Fibroblast of lung (primary cell): ENCODE measurements around the gene TMEM125. TPM values are rescaled to one million over a fixed set of nuclear protein-coding genes. Genes with fewer than 3 reads are reported as not detected.

Experiments used
- DNase-seq, 2 donors: peaks; one replicate each; pipeline versions ENCODE4 v3.0.0 to v3.0.0-alpha.2; 2010; ENCODE audit warnings: low read depth in 2 of 2
- H2AFZ ChIP-seq: 2 replicates; pipeline ENCODE4 v1.5.1; 2012; ENCODE audit warnings: low read length, control low read depth, inconsistent platforms
- H3K27ac ChIP-seq: 2 replicates; pipeline ENCODE4 v1.5.1; 2011; ENCODE audit warnings: low read length, control low read depth; ENCODE audit not compliant: insufficient read depth
- H3K27me3 ChIP-seq: 2 replicates; pipeline ENCODE4 v1.5.1; 2011; ENCODE audit warnings: mild to moderate bottlenecking, low read length; ENCODE audit not compliant: control insufficient read depth, insufficient read depth
- H3K36me3 ChIP-seq: 2 replicates; pipeline ENCODE4 v1.5.1; 2011; ENCODE audit warnings: low read length; ENCODE audit not compliant: control insufficient read depth, insufficient read depth
- H3K4me1 ChIP-seq: 2 replicates; pipeline ENCODE4 v1.5.1; 2011; ENCODE audit warnings: low read length; ENCODE audit not compliant: control insufficient read depth, insufficient read depth; ENCODE audit errors: extremely low read depth
- H3K4me2 ChIP-seq: 2 replicates; pipeline ENCODE4 v1.5.1; 2011; ENCODE audit warnings: low read length, control low read depth; ENCODE audit not compliant: insufficient read depth; ENCODE audit errors: extremely low read depth
- H3K4me3 ChIP-seq, 4 experiments: fragments of 200-600 bp in 1 of 4; sonication (generic) in 1 of 4; replicated peaks in 1 of 4; 2 replicates each; pipeline ENCODE4 v1.5.1; 2011 to 2016; ENCODE audit warnings: low read length in 4 of 4, low read depth in 3 of 4, mild to moderate bottlenecking in 3 of 4, control low read depth in 2 of 4, inconsistent platforms in 1 of 4, mixed read lengths in 1 of 4; ENCODE audit not compliant: insufficient read depth in 1 of 4; ENCODE audit errors: control extremely low read depth in 1 of 4
- H3K79me2 ChIP-seq: 2 replicates; pipeline ENCODE4 v1.5.1; 2012; ENCODE audit warnings: mild to moderate bottlenecking, low read length, inconsistent platforms; ENCODE audit not compliant: control insufficient read depth, insufficient read depth
- H3K9ac ChIP-seq: 2 replicates; pipeline ENCODE4 v1.5.1; 2011; ENCODE audit warnings: mild to moderate bottlenecking, low read length, control low read depth; ENCODE audit not compliant: insufficient read depth
- H3K9me3 ChIP-seq: 2 replicates; pipeline ENCODE4 v1.5.1; 2012; ENCODE audit warnings: low read depth, low read length; ENCODE audit not compliant: control insufficient read depth, insufficient read depth
- H4K20me1 ChIP-seq: 2 replicates; pipeline ENCODE4 v1.5.1; 2011; ENCODE audit warnings: low read length; ENCODE audit not compliant: control insufficient read depth, insufficient read depth; ENCODE audit errors: extremely low read depth
- CTCF ChIP-seq, 2 donors: IDR thresholded peaks in 1 of 2; conservative IDR thresholded peaks in 1 of 2; 1 replicate in 1 of 2; 2 replicates in 1 of 2; pipeline ENCODE4 v1.5.1; 2011 to 2012; ENCODE audit warnings: low read length in 2 of 2, control low read depth in 1 of 2, inconsistent platforms in 1 of 2, low read depth in 1 of 2, mild to moderate bottlenecking in 1 of 2
- EZH2 ChIP-seq: IDR thresholded peaks from 2 replicates; pipeline ENCODE4 v1.5.1; 2012; ENCODE audit warnings: low read length, control low read depth, mild to moderate bottlenecking; ENCODE audit errors: missing control alignments
- polyA plus RNA-seq, 2 donors: library from polyadenylated mRNA; depleted of rRNA in 1 of 2; stranded (reverse) in 1 of 2; unstranded in 1 of 2; fragments of >200 nt; gene quantifications; 2 replicates each; pipeline ENCODE4 v1.2.1, GENCODE V29; 2011 to 2012; ENCODE audit warnings: missing spikeins in 1 of 2
- total RNA-seq: library from RNA; depleted of rRNA; stranded (reverse); fragments of >200 nt; gene quantifications from 2 replicates; pipeline ENCODE4 v1.2.1, GENCODE V29; 2014

TMEM125 gene
- total and polyA plus RNA-seq, 2 donors (not counting 1 experiment from before 2014, with no cell fraction given), result 0.03 TPM; not detected in 1

DNA sequence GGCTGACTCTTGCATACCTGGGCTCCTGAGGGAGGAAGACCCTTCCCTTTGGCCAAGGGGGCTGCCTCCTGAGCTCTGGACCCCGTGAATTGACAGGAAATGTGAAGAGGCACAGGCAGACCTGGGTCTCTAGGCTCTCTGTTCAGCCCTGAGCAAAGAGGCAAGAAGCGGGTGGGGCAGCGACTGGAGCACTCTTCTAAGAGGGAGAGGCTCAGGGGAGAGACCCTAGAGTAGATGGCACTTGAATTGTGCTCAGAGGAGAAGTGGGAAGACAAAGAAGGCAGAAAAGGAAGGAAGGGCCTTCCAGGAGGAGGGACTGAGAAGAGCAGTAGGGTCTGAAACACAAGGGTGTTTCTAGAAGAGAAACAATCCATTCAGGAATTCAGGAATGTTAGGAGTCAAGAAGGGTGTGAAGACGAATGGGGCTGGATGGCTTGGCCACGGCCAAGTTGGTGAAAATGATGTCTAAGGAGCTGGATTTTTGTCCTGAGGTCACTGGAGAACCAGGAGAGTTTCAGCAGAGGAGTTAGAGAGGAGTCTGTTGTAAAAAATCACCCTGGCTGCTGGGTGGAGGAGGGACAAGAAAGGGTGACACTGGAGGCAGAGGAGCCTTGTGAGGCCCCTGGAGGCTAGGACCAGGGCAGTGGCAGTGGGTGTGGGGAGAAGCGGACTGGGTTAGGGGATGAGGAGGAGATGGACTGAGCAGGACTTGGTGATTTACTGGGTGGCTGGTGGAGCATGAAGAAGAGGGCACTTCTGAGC is 36.3 kb downstream of the TMEM125 start:
- H4K20me1 ChIP-seq, result no peaks in the 10 kb centered on the region
- no peak overlapping the region for H2AFZ ChIP-seq
- no peak overlapping the region for H3K4me2 ChIP-seq
- DNase-seq, result no peak
- H3K9ac ChIP-seq, result no peak overlapping the region
- no peaks in the 10 kb centered on the region for H3K27me3 ChIP-seq
- H3K79me2 ChIP-seq, result no peaks in the 10 kb centered on the region
- H3K27ac ChIP-seq, result no peak overlapping the region
- H3K9me3 ChIP-seq, result no peaks in the 10 kb centered on the region
- H3K36me3 ChIP-seq, result no peaks in the 10 kb centered on the region
- H3K4me3 ChIP-seq, result no peak overlapping the region
- no peak for TF ChIP-seq CTCF (conservative IDR thresholded peaks at IDR 0.05 in 1 of 2, IDR thresholded peaks at IDR 0.05 in 1 of 2; ENCODE audit: low read depth in 1 of 2, low read length in 2 of 2)
- TF ChIP-seq EZH2, result no peak
- H3K4me1 ChIP-seq, result no peaks in the 10 kb centered on the region

DNA sequence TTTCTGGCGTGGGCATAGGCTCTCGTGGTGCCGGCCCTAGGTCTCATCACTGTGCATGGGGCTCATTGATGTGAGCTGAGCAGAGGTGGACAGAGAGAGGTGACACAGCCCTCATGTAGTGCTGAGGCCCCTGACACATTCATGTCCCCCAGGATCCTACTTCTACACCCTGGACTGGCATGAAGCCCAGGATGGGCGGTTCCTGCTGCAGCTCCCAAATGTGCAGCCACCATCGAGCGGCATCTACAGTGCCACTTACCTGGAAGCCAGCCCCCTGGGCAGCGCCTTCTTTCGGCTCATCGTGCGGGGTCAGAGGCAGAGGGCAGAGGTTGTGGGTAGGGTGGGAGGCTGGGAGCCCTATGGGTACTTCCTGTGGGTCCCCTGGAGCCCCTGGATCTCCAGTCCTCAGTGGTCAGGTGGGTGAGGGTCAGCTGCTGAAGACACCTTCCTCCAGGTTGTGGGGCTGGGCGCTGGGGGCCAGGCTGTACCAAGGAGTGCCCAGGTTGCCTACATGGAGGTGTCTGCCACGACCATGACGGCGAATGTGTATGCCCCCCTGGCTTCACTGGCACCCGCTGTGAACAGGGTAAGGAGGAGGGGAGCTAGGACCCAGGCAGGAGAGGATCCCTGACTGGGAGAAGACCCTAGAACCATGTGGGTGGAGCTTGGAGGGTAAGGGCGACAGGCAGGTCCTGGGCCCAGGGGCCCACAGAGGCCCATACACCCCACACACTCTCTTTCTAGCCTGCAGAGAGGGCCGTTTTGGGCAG is 37.1 kb downstream of the TMEM125 start:
- Histone ChIP-seq H2AFZ (no peak overlapping the region), H3K79me2 (no peaks in the 10 kb centered on the region), H3K4me1 (no peaks in the 10 kb centered on the region), H3K36me3 (no peaks in the 10 kb centered on the region), H3K4me2 (no peak overlapping the region), H3K4me3 (no peak overlapping the region), H3K9me3 (no peaks in the 10 kb centered on the region), H3K27ac (no peak overlapping the region), H3K27me3 (no peaks in the 10 kb centered on the region), H3K9ac (no peak overlapping the region), H4K20me1 (no peaks in the 10 kb centered on the region)
- no peak for DNase-seq
- TF ChIP-seq EZH2, result no peak
- TF ChIP-seq CTCF (conservative IDR thresholded peaks at IDR 0.05 in 1 of 2, IDR thresholded peaks at IDR 0.05 in 1 of 2; ENCODE audit: low read depth in 1 of 2, low read length in 2 of 2), result no peak

GRCh38 chr1:43307458-43308158 is 37.8 kb downstream of the TMEM125 start:
- H3K9me3 ChIP-seq, result no peaks in the 10 kb centered on the region
- no peaks in the 10 kb centered on the region for H3K4me1 ChIP-seq
- no peak overlapping the region for H3K4me3 ChIP-seq
- no peak for TF ChIP-seq CTCF (conservative IDR thresholded peaks at IDR 0.05 in 1 of 2, IDR thresholded peaks at IDR 0.05 in 1 of 2; ENCODE audit: low read depth in 1 of 2, low read length in 2 of 2)
- no peak for DNase-seq
- H3K27ac ChIP-seq, result no peak overlapping the region
- H3K9ac ChIP-seq, result no peak overlapping the region
- H3K27me3 ChIP-seq, result no peaks in the 10 kb centered on the region
- H3K79me2 ChIP-seq, result no peaks in the 10 kb centered on the region
- no peak overlapping the region for H2AFZ ChIP-seq
- H3K4me2 ChIP-seq, result no peak overlapping the region
- H3K36me3 ChIP-seq, result no peaks in the 10 kb centered on the region
- H4K20me1 ChIP-seq, result no peaks in the 10 kb centered on the region
